GM12864 (cell line): ENCODE measurements around the gene DNASE2B.

Experiments
- DNase-seq: peaks from one replicate; pipeline ENCODE4 v3.0.0-alpha.2; 2011; ENCODE audit warnings: low read depth
- H3K4me3 ChIP-seq: 2 replicates; pipeline ENCODE4 v1.5.1; 2011; ENCODE audit warnings: mild to moderate bottlenecking, low read depth, low read length, control low read depth
- TF ChIP-seq, protein P1 (sequence below): IDR thresholded peaks from 2 replicates; pipeline ENCODE4 v1.5.1; 2011; ENCODE audit warnings: low read depth, mild to moderate bottlenecking, moderate library complexity, low read length, control low read depth, inconsistent platforms; ENCODE audit errors: missing control alignments

Gene DNASE2B

DNA sequence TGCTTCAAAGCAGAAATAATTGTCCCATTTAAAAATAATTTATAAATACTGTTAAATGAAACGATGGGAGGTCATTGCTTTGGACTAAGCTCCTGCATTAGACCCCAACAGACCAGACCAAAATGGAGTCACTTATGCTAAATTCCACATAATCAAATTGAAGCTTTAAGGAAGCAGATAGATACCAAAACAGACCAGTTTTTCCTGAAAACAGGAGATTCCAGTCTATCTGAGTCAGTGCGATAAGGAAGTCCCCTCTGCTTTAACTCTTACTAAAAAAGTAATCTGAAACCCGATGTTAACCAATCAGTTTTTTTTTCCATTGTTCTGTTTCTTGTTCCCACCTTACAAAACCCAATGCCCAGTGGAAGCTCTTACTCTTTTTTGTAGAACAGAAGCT, 16.2 kb upstream of the DNASE2B start:
- TF ChIP-seq, protein P1, sequence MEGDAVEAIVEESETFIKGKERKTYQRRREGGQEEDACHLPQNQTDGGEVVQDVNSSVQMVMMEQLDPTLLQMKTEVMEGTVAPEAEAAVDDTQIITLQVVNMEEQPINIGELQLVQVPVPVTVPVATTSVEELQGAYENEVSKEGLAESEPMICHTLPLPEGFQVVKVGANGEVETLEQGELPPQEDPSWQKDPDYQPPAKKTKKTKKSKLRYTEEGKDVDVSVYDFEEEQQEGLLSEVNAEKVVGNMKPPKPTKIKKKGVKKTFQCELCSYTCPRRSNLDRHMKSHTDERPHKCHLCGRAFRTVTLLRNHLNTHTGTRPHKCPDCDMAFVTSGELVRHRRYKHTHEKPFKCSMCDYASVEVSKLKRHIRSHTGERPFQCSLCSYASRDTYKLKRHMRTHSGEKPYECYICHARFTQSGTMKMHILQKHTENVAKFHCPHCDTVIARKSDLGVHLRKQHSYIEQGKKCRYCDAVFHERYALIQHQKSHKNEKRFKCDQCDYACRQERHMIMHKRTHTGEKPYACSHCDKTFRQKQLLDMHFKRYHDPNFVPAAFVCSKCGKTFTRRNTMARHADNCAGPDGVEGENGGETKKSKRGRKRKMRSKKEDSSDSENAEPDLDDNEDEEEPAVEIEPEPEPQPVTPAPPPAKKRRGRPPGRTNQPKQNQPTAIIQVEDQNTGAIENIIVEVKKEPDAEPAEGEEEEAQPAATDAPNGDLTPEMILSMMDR, result no peak
- DNase-seq, result no peak
- no peak overlapping the region for H3K4me3 ChIP-seq

DNA sequence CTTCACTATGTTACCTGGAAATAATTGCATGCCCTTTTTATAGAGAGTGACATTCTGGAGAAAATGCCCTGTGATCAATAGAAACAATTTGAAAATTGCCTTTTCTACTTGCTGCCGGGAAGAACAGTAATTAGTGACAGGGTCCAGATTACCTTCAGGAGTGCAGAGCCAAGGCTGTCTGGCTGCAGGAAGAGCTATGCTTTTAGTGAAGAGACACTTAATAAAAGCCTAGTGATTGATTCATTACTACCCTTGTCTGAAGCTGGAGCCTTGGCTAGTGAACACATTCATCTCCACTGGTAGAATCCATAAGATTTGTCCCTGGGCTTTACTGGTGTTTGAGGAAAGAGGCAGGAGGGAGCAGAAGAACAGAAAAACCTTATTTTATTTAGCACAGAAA, 12.9 kb upstream of the DNASE2B start:
- DNase-seq, result no peak
- TF ChIP-seq, protein P1, result no peak
- H3K4me3 ChIP-seq, result no peak overlapping the region

DNA sequence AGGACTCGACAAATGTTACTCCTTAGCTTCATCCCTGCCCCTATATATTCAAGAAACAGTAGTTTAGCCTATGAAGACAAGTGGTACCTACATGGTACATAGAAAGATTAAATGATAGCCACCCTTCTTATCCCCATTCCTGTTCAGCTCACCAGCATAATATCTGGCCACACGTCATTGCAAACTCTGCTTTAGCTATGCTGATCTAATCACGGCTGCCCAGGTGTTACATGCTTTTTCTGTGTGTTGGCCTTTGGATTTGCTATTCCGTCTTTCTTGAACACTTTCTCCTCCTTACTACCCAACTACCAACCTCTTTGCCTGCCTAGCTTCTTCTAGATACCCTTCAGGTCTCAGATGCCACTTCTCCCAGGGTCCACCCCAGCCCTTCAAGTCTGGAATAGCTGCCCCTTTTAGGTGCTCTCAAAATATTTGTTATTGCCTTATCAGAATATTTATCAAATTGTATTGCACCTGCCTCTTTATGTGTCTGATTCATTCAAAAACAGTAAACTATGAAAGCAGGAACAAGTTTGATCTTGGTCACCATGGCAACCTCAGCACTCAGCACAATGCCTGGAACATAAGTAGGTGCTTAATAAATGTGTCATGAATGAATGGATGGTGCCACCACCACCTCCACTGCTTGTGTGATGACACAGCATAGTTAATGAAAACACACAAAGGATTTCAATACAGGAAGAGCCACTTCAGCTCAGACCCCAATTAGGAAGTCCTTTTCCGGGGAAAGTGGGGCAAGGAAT, 11.4 kb upstream of the DNASE2B start:
- TF ChIP-seq, protein P1, result no peak
- no peak overlapping the region for H3K4me3 ChIP-seq
- DNase-seq, result no peak

DNA sequence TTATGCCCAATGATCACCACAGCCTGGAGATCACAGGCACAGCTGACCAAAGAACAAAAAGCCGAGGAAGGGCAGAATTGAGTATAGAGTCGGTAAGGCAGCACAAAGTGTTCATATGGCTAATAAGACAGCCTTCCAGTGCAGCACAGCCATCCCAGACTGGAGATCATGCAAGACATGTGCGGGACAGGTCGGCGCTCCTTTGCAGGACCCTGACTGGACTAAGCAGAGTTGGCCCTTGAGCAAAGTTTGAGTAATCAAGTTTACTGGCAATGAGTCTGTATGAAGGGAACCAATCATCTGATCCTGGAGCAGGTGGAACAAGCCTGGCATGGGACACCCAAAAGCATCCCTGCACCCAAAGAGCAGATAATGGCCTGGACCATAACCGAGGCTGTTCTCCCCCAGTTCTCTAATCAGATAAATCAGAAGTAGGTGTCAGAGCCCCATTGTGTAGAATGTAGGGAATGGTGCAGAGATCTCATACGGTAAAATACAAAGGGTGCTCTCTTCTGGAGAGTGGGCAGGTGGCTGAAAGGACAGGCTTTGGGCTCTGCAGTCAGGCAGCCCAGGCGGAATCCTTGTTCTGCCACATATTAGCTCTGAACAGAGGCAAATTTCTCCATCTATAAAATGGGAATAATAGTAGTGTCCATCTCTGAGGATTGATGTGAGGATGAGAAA, 10.7 kb upstream of the DNASE2B start:
- no peak for DNase-seq
- TF ChIP-seq, protein P1, result no peak
- no peak overlapping the region for H3K4me3 ChIP-seq

GRCh38 chr1:84390226-84390625, 8.1 kb upstream of the DNASE2B start:
- no peak overlapping the region for H3K4me3 ChIP-seq
- TF ChIP-seq, protein P1, result no peak
- no peak for DNase-seq

DNA sequence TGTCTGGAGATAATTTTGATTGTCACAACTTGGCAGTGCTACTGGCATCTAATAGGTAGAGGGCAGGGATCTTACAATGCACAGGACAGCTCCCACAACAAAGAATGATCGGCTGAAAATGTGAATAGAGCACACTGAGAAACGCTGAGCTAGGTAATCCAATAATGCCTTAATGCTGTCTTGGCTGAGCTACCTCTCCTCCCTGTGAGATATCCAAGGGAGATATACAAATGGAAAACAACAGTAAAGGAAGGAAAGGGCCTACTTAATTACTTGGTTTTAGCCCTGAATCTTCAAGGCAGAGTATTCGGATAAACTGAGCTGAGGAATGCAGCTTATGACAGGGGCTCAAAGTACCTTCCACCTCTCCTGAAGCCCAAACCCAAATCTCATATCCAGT, 2.9 kb downstream of the DNASE2B start:
- TF ChIP-seq, protein P1, result no peak
- no peak overlapping the region for H3K4me3 ChIP-seq
- DNase-seq, result no peak
